Activated CD4-positive, alpha-beta T cell treated with anti-CD3 and anti-CD28 coated beads, Interleukin-2, Interleukin-6, amounts not matched to agents 100 ng/mL and 50 ng/mL, durations not matched to agents 16 hours and 8 hours (primary cell): ENCODE results near the gene SLC35B1.

Experiments used
- DNase-seq: peaks from one replicate; pipeline ENCODE4 v3.0.0-alpha.2; 2020

SLC35B1 gene

GRCh38 chr17:49707608-49708514 lies at the start of gene SLC35B1:
TSS of gene SLC35B1 (minus strand) at chr17:49707964. CDS start at chr17:49707833, 131 bp downstream.
- DNase-seq: peak; percentile 99

GRCh38 chr17:49757151-49757777 lies 49.5 kb upstream of the SLC35B1 start:
- DNase-seq: no peak

- no peak for DNase-seq
Observed at GRCh38 chr17:49756323-49757150, 48.8 kb upstream of the SLC35B1 start.

GRCh38 chr17:49755663-49756283 lies 48.0 kb upstream of the SLC35B1 start:
- DNase-seq: no peak

- DNase-seq: no peak
Observed at GRCh38 chr17:49753959-49754391, 46.2 kb upstream of the SLC35B1 start.

- no peak for DNase-seq
Observed at GRCh38 chr17:49752508-49752907, 44.7 kb upstream of the SLC35B1 start.

GRCh38 chr17:49749730-49750129 lies 42.0 kb upstream of the SLC35B1 start:
- no peak for DNase-seq

- DNase-seq: peak; percentile 81
Observed at GRCh38 chr17:49748791-49749190, 41.0 kb upstream of the SLC35B1 start.

GRCh38 chr17:49748223-49748622 lies 40.5 kb upstream of the SLC35B1 start:
- DNase-seq: no peak

- DNase-seq: no peak
Observed at GRCh38 chr17:49747632-49748031, 39.9 kb upstream of the SLC35B1 start.

- DNase-seq: no peak
Observed at GRCh38 chr17:49746791-49747490, 39.2 kb upstream of the SLC35B1 start.

GRCh38 chr17:49745175-49746139 lies 37.7 kb upstream of the SLC35B1 start:
- no peak for DNase-seq

GRCh38 chr17:49742166-49742638 lies 34.4 kb upstream of the SLC35B1 start:
- DNase-seq: no peak

- DNase-seq: no peak
Observed at GRCh38 chr17:49741692-49742076, 33.9 kb upstream of the SLC35B1 start.

GRCh38 chr17:49741009-49741691 lies 33.4 kb upstream of the SLC35B1 start:
- no peak for DNase-seq

- DNase-seq: peak; percentile 86
Observed at GRCh38 chr17:49739641-49740271, 32.0 kb upstream of the SLC35B1 start.

GRCh38 chr17:49738456-49739163 lies 30.8 kb upstream of the SLC35B1 start:
- DNase-seq: no peak

GRCh38 chr17:49734515-49735490 lies 27.0 kb upstream of the SLC35B1 start:
- DNase-seq: no peak
